ENCODE results near the gene MAPK8.

- TF ChIP-seq POLR2A (IDR thresholded peaks at IDR 0.05) (no peak), CTCF (IDR thresholded peaks at IDR 0.05) (no peak)
Observed at GRCh38 chr10:48466611-48467240, 160.2 kb downstream of the MAPK8 start.
